M059J (cell line): Measurements from ENCODE around the gene CCND3. TPM values are rescaled to one million over a fixed set of nuclear protein-coding genes. Genes with fewer than 3 reads are reported as not detected.
"Not testable (repeated sequence)": the region's sequence is repeated elsewhere in the genome, so short reads cannot be mapped to it uniquely, and the experiment has no call there.

ENCODE experiments used
- DNase-seq: peaks from one replicate; pipeline ENCODE4 v3.0.0-alpha.2; 2012; ENCODE audit warnings: low read depth
- total RNA-seq: library from RNA; depleted of rRNA; stranded (reverse); fragments of >200 nt; shearing (Covaris generic); gene quantifications from 2 replicates; pipeline ENCODE4 v1.2.3, GENCODE V29; 2014

Gene CCND3
- total RNA-seq, 1 experiment from 2014 or later, result 146 TPM

- no peak for DNase-seq
These were observed 6.1 kb upstream of the CCND3 start for GRCh38 chr6:41947581-41948220.

- no peak for DNase-seq
These were observed 1.8 kb upstream of the CCND3 start for GRCh38 chr6:41943456-41943855.

GRCh38 chr6:41942882-41943281 lies 1.3 kb upstream of the CCND3 start:
- not testable (repeated sequence) for DNase-seq

- DNase-seq, result peak; percentile 95
These were observed 651 bp upstream of the CCND3 start for GRCh38 chr6:41942067-41942851.

- DNase-seq, result peak; percentile 56
These were observed 789 bp downstream of the CCND3 start for GRCh38 chr6:41940759-41941279.

GRCh38 chr6:41939848-41940758 lies 1.5 kb downstream of the CCND3 start:
- DNase-seq, result peak; percentile 55

GRCh38 chr6:41939176-41939847 lies 2.3 kb downstream of the CCND3 start:
- peak; percentile 62 for DNase-seq

- DNase-seq, result no peak
These were observed 2.9 kb downstream of the CCND3 start for GRCh38 chr6:41938590-41939175.

GRCh38 chr6:41937861-41938574 lies 3.6 kb downstream of the CCND3 start:
- DNase-seq, result no peak

GRCh38 chr6:41937472-41937860 lies 4.1 kb downstream of the CCND3 start:
- DNase-seq, result no peak

- DNase-seq, result peak; percentile 93
These were observed 5.4 kb downstream of the CCND3 start for GRCh38 chr6:41936073-41936837.

GRCh38 chr6:41935685-41936072 lies 5.9 kb downstream of the CCND3 start:
- DNase-seq, result no peak

GRCh38 chr6:41935193-41935574 lies 6.4 kb downstream of the CCND3 start:
- DNase-seq, result no peak

- DNase-seq, result no peak
These were observed 7.1 kb downstream of the CCND3 start for GRCh38 chr6:41934278-41935192.

GRCh38 chr6:41932378-41932777 lies 9.2 kb downstream of the CCND3 start:
- DNase-seq, result no peak

- DNase-seq, result no peak
These were observed 9.8 kb downstream of the CCND3 start for GRCh38 chr6:41931792-41932191.

- no peak for DNase-seq
These were observed 11.7 kb downstream of the CCND3 start for GRCh38 chr6:41929924-41930323.

GRCh38 chr6:41927253-41927652 lies 14.4 kb downstream of the CCND3 start:
- no peak for DNase-seq

GRCh38 chr6:41922154-41922553 lies 19.5 kb downstream of the CCND3 start:
- DNase-seq, result no peak
